Endothelial cell of umbilical vein (primary cell): ENCODE results near the gene NRBF2. TPM values are rescaled to one million over a fixed set of nuclear protein-coding genes. Genes with fewer than 3 reads are reported as not detected.

Experiments used
- BruUV-seq: library from RNA; stranded (reverse); fragments of 400-500 nt; replicated peaks from 2 replicates; lab custom pipeline; 2021; lab: Mats Ljungman, UMichigan
- CTCF ChIA-PET: fragments of 300-600, 350-600 bp; sonication (Branson Sonifier 250); formaldehyde crosslinking; loops from one replicate; lab custom pipeline; 2021; ENCODE audit warnings: antibody characterized with exemption, inconsistent platforms; lab: Charles Lee
- POLR2A ChIA-PET: fragments of 300-600, 350-600 bp; sonication (Branson Sonifier 250); formaldehyde crosslinking; loops from one replicate; lab custom pipeline; 2021; ENCODE audit warnings: antibody characterized with exemption, inconsistent platforms; lab: Charles Lee
- DNase-seq: peaks from one replicate; pipeline ENCODE4 v3.0.0-alpha.2; 2011; ENCODE audit warnings: low read depth, low spot score
- FAIRE-seq: peaks from 2 replicates; lab custom pipeline; 2011; peaks lifted over from hg19 to GRCh38; lab: Jason Lieb, UNC
- H2AFZ ChIP-seq: 2 replicates; pipeline ENCODE4 v1.6.0; 2012; ENCODE audit warnings: low read depth, low read length, control low read depth, inconsistent platforms
- H3K27ac ChIP-seq: 2 replicates; pipeline ENCODE4 v1.5.1; 2011; ENCODE audit warnings: low read depth, mild to moderate bottlenecking, control low read depth, low read length, moderate library complexity; ENCODE audit not compliant: insufficient read depth
- H3K27me3 ChIP-seq, 2 experiments: 2 replicates each; pipeline versions ENCODE4 v1.6.0 to v1.6.1; 2011; ENCODE audit warnings: low read length in 2 of 2, mixed read lengths in 1 of 2; ENCODE audit not compliant: control insufficient read depth in 2 of 2, insufficient read depth in 2 of 2
- H3K36me3 ChIP-seq, 2 experiments: 2 replicates in 1 of 2; 3 replicates in 1 of 2; pipeline ENCODE4 v1.5.1; 2011; ENCODE audit warnings: low read length in 2 of 2, mild to moderate bottlenecking in 1 of 2, moderate library complexity in 1 of 2; ENCODE audit not compliant: control insufficient read depth in 2 of 2, insufficient read depth in 2 of 2; ENCODE audit errors: extremely low read depth in 1 of 2
- H3K4me1 ChIP-seq: 3 replicates; pipeline ENCODE4 v1.5.1; 2011; ENCODE audit warnings: mild to moderate bottlenecking, low read length; ENCODE audit not compliant: control insufficient read depth, insufficient read depth; ENCODE audit errors: extremely low read depth
- H3K4me2 ChIP-seq: 2 replicates; pipeline ENCODE4 v1.6.1; 2011; ENCODE audit warnings: low read length, control low read depth, mixed read lengths; ENCODE audit not compliant: insufficient read depth
- H3K4me3 ChIP-seq, 3 experiments: fragments of 200-600 bp in 1 of 3; sonication (generic), shearing (Covaris generic) in 1 of 3; replicated peaks in 1 of 3; 2 replicates each; pipeline ENCODE4 v1.5.1; 2011 to 2016; ENCODE audit warnings: control low read depth in 3 of 3, low read length in 3 of 3, mild to moderate bottlenecking in 2 of 3, inconsistent platforms in 1 of 3, low read depth in 1 of 3, moderate library complexity in 1 of 3; ENCODE audit not compliant: insufficient read depth in 1 of 3
- H3K79me2 ChIP-seq: 2 replicates; pipeline ENCODE4 v1.6.0; 2012; ENCODE audit warnings: low read length, inconsistent platforms; ENCODE audit not compliant: control insufficient read depth, insufficient read depth
- H3K9ac ChIP-seq: replicated peaks from 2 replicates; pipeline ENCODE3; 2011; ENCODE audit warnings: low read length, control low read depth; ENCODE audit not compliant: insufficient read depth; ENCODE audit errors: extremely low read depth
- H3K9me1 ChIP-seq: replicated peaks from 3 replicates; pipeline ENCODE4 v1.6.0; 2011; ENCODE audit warnings: mild to moderate bottlenecking, low read length; ENCODE audit not compliant: control insufficient read depth, insufficient read depth; ENCODE audit errors: extremely low read depth
- H3K9me3 ChIP-seq: replicated peaks from 2 replicates; pipeline ENCODE4 v1.5.1; 2012; ENCODE audit warnings: low read length, inconsistent platforms; ENCODE audit not compliant: control insufficient read depth, insufficient read depth
- H4K20me1 ChIP-seq: replicated peaks from 2 replicates; pipeline ENCODE3; 2011; ENCODE audit warnings: mild to moderate bottlenecking, low read length; ENCODE audit not compliant: control insufficient read depth, insufficient read depth; ENCODE audit errors: extremely low read depth
- EZH2 ChIP-seq: IDR thresholded peaks from 2 replicates; pipeline ENCODE4 v1.6.1; 2012; ENCODE audit warnings: borderline replicate concordance, low read depth, mild to moderate bottlenecking, moderate library complexity, low read length, inconsistent platforms; ENCODE audit not compliant: severe bottlenecking
- FOS ChIP-seq: IDR thresholded peaks from 2 replicates; pipeline ENCODE4 v1.6.1; 2011; ENCODE audit warnings: mild to moderate bottlenecking, low read length, moderate library complexity, borderline replicate concordance; ENCODE audit not compliant: insufficient read depth
- JUN ChIP-seq: IDR thresholded peaks from 2 replicates; pipeline ENCODE4 v1.6.1; 2011; ENCODE audit warnings: borderline replicate concordance, low read depth; ENCODE audit not compliant: insufficient read length, insufficient read depth
- POLR2A ChIP-seq: IDR thresholded peaks from 2 replicates; pipeline ENCODE4 v1.6.1; 2012; ENCODE audit warnings: low read depth, mild to moderate bottlenecking, control low read depth, low read length
- POLR2AphosphoS5 ChIP-seq: IDR thresholded peaks from 2 replicates; pipeline ENCODE4 v1.6.1; 2012; ENCODE audit warnings: low read depth, mild to moderate bottlenecking, control low read depth, low read length, moderate library complexity; ENCODE audit not compliant: insufficient read depth
- dilution Hi-C: fragments of 300-500 bp; cut with MboI; formaldehyde crosslinking; loops from one replicate; pipeline ENCODE4 v1.15.0; 2019; ENCODE audit warnings: low sequenced_read_pairs; ENCODE audit not compliant: extremely low pct_ligation_motif_present
- intact Hi-C: fragments of 100-400 bp; cut with micrococcal nuclease; formaldehyde crosslinking; loops from one replicate; pipeline ENCODE4 v1.10.0; 2022
- polyA plus RNA-seq, 4 experiments: library from polyadenylated mRNA; depleted of rRNA in 3 of 4; stranded (reverse) in 3 of 4; unstranded in 1 of 4; fragments of >200 nt; gene quantifications; 2 replicates each; pipeline versions ENCODE4 v1.2.1 to v1.2.3, GENCODE V29; 2011 to 2012; ENCODE audit warnings: missing spikeins in 1 of 4
- total RNA-seq: library from RNA; stranded (reverse); gene quantifications from 2 replicates; pipeline ENCODE4 v1.2.3, GENCODE V29; 2021
- TF ChIP-seq, protein P1 (sequence below), 2 donors: IDR thresholded peaks; 1 replicate in 1 of 2; 2 replicates in 1 of 2; pipeline ENCODE4 v1.5.1; 2011; ENCODE audit warnings: low read length in 2 of 2, mild to moderate bottlenecking in 2 of 2, moderate library complexity in 2 of 2, control low read depth in 1 of 2, inconsistent platforms in 1 of 2, low read depth in 1 of 2; ENCODE audit not compliant: insufficient read depth in 1 of 2; ENCODE audit errors: extremely low read depth in 1 of 2

The NRBF2 gene
- total and polyA plus RNA-seq, 2 donors (not counting 3 experiments of a cell fraction or from before 2014, with no cell fraction given): 7.6 to 17.7 TPM

DNA sequence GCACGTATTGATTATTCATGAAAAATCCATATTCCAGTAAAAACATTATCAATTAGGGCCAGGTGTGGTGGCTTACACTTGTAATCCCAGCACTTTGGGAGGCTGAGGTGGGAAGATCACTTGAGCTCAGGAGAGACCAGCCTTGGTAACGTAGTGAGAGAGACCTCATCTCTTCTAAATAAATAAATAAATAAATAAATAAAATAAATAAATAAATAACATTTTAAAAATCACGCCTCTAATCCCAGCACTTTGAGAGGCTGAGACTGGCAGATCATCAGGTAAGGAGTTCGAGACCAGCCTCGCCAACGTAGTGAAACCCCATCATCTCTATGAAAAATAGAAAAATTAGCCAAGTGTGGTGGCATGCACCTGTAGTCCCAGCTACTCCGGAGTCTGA lies 32.1 kb downstream of the NRBF2 start:
- H3K36me3 ChIP-seq: peaks cover 3 to 10% of the 10 kb centered on the region in 2 experiments
- no peak overlapping the region for H3K27ac ChIP-seq
- H3K9ac ChIP-seq: no peak overlapping the region
- BruUV-seq: no TSS peak
- H3K4me3 ChIP-seq: no peak overlapping the region
- H3K79me2 ChIP-seq: no peaks in the 10 kb centered on the region
- dilution Hi-C loops (no loop called here), intact Hi-C loops (no loop called here)
- H3K9me1 ChIP-seq: no peaks in the 10 kb centered on the region
- TF ChIP-seq FOS: no peak
- no peak for TF ChIP-seq JUN
- TF ChIP-seq EZH2: no peak
- TF ChIP-seq POLR2A: no peak
- TF ChIP-seq, protein P1, sequence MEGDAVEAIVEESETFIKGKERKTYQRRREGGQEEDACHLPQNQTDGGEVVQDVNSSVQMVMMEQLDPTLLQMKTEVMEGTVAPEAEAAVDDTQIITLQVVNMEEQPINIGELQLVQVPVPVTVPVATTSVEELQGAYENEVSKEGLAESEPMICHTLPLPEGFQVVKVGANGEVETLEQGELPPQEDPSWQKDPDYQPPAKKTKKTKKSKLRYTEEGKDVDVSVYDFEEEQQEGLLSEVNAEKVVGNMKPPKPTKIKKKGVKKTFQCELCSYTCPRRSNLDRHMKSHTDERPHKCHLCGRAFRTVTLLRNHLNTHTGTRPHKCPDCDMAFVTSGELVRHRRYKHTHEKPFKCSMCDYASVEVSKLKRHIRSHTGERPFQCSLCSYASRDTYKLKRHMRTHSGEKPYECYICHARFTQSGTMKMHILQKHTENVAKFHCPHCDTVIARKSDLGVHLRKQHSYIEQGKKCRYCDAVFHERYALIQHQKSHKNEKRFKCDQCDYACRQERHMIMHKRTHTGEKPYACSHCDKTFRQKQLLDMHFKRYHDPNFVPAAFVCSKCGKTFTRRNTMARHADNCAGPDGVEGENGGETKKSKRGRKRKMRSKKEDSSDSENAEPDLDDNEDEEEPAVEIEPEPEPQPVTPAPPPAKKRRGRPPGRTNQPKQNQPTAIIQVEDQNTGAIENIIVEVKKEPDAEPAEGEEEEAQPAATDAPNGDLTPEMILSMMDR (IDR thresholded peaks at IDR 0.05; ENCODE audit: extremely low read depth in 1 of 2, insufficient read depth in 1 of 2, low read depth in 1 of 2, low read length in 2 of 2): no peak
- no peak for TF ChIP-seq POLR2AphosphoS5
- no peaks in the 10 kb centered on the region for H4K20me1 ChIP-seq
- no peaks in the 10 kb centered on the region for H3K9me3 ChIP-seq
- DNase-seq: no peak
- H3K4me1 ChIP-seq: no peaks in the 10 kb centered on the region
- H3K4me2 ChIP-seq: no peak overlapping the region
- no peaks in the 10 kb centered on the region for H3K27me3 ChIP-seq
- FAIRE-seq: no peak
- H2AFZ ChIP-seq: no peak overlapping the region
- ChIA-PET POLR2A (no interaction called here), CTCF (interaction anchor here (1.3 to 6.0 kb wide), 6 partner anchors 11 to 603 kb away, joined by 3 to 275 read pairs (median 63); no protein-coding TSS in a partner anchor)
